GM12878 (cell line): Measurements from ENCODE around the gene ASIC3. TPM values are rescaled to one million over a fixed set of nuclear protein-coding genes. Genes with fewer than 3 reads are reported as not detected.
A peak's percentile ranks its signal among the peaks of the same experiment; 100 is the strongest.

Source experiments
- ATAC-seq: fragments of 200-7000 bp; cut with Tn5 transposase; 3 replicates; pipeline ENCODE4 v1.9.1; 2020; ENCODE audit warnings: mild to moderate bottlenecking, moderate library complexity
- BruUV-seq: library from RNA; stranded (reverse); fragments of 400-500 nt; replicated peaks from 2 replicates; lab custom pipeline; 2021; lab: Mats Ljungman, UMichigan
- CTCF ChIA-PET: fragments of 300-600 bp; sonication (Branson Sonifier 250); formaldehyde crosslinking; extraction: SDS; loops from one replicate; lab custom pipeline; 2021; ENCODE audit warnings: inconsistent platforms; lab: Yijun Ruan, JAX
- POLR2A ChIA-PET: fragments of 350-600 bp; formaldehyde crosslinking; extraction: SDS; loops from one replicate; lab custom pipeline; 2021; ENCODE audit warnings: inconsistent platforms; lab: Charles Lee
- RAD21 ChIA-PET: fragments of 300-600 bp; sonication (Branson Sonifier 250); formaldehyde crosslinking; loops from one replicate; lab custom pipeline; 2023; ENCODE audit warnings: antibody characterized with exemption; ENCODE audit not compliant: unreplicated experiment; lab: Charles Lee
- SMC1A ChIA-PET: fragments of 300-600 bp; sonication (Branson Sonifier 250); formaldehyde crosslinking; loops from one replicate; lab custom pipeline; 2023; ENCODE audit not compliant: unreplicated experiment, uncharacterized antibody; lab: Charles Lee
- DNase-seq: peaks from one replicate; pipeline ENCODE4 v3.0.0-alpha.2; 2011; ENCODE audit warnings: low read depth, low spot score
- FAIRE-seq: peaks from 3 replicates; lab custom pipeline; 2011; peaks lifted over from hg19 to GRCh38; lab: Jason Lieb, UNC
- H2AFZ ChIP-seq: 2 replicates; pipeline ENCODE4 v1.6.0; 2011; ENCODE audit warnings: low read depth, low read length, control low read depth; ENCODE audit not compliant: control insufficient read depth
- H3K27ac ChIP-seq: 2 replicates; pipeline ENCODE4 v1.5.1; 2011; ENCODE audit warnings: control low read depth; ENCODE audit not compliant: control insufficient read depth, insufficient read depth
- H3K27me3 ChIP-seq, 2 experiments: replicated peaks in 1 of 2; 2 replicates each; pipeline versions ENCODE4 v1.6.0 to v1.6.1; 2011; ENCODE audit warnings: low read length in 1 of 2; ENCODE audit not compliant: control insufficient read depth in 2 of 2, insufficient read depth in 2 of 2
- H3K36me3 ChIP-seq, 2 experiments: 2 replicates each; pipeline ENCODE4 v1.5.1; 2011; ENCODE audit warnings: low read length in 1 of 2; ENCODE audit not compliant: control insufficient read depth in 2 of 2, insufficient read depth in 2 of 2
- H3K4me1 ChIP-seq: 2 replicates; pipeline ENCODE4 v1.6.1; 2011; ENCODE audit warnings: mild to moderate bottlenecking, low read length, moderate library complexity, mixed read lengths; ENCODE audit not compliant: control insufficient read depth, insufficient read depth
- H3K4me2 ChIP-seq: 2 replicates; pipeline ENCODE4 v1.6.0; 2011; ENCODE audit warnings: control low read depth; ENCODE audit not compliant: control insufficient read depth, insufficient read depth
- H3K4me3 ChIP-seq: fragments of 200-600 bp; sonication (generic); 2 replicates; pipeline ENCODE4 v1.5.1; 2016
- H3K79me2 ChIP-seq: 2 replicates; pipeline ENCODE4 v1.6.0; 2011; ENCODE audit warnings: low read length; ENCODE audit not compliant: control insufficient read depth, insufficient read depth
- H3K9ac ChIP-seq: 2 replicates; pipeline ENCODE4 v1.8.0; 2011; ENCODE audit warnings: low read length, control low read depth, mixed read lengths; ENCODE audit not compliant: control insufficient read depth, insufficient read depth
- H3K9me3 ChIP-seq: replicated peaks from 3 replicates; pipeline ENCODE4 v1.5.1; 2011; ENCODE audit warnings: mild to moderate bottlenecking, low read length; ENCODE audit not compliant: control insufficient read depth, insufficient read depth
- H4K20me1 ChIP-seq: 2 replicates; pipeline ENCODE4 v1.6.0; 2011; ENCODE audit not compliant: control insufficient read depth, insufficient read depth
- BMI1 ChIP-seq: fragments of 450-650 bp; IDR thresholded peaks from 2 replicates; pipeline ENCODE4 v1.6.1; 2016; ENCODE audit warnings: mild to moderate bottlenecking, moderate library complexity, borderline replicate concordance
- ESRRA ChIP-seq: IDR thresholded peaks from 2 replicates; pipeline ENCODE4 v1.6.1; 2012; ENCODE audit warnings: mild to moderate bottlenecking, low read length, improper control_type of control experiment
- GABPA ChIP-seq: IDR thresholded peaks from 2 replicates; pipeline ENCODE4 v1.6.1; 2014; ENCODE audit warnings: antibody characterized with exemption, low read depth, mild to moderate bottlenecking, inconsistent platforms
- RELA ChIP-seq: fragments of 450-650 bp; IDR thresholded peaks from 2 replicates; pipeline ENCODE4 v1.8.0; 2014; ENCODE audit warnings: borderline replicate concordance; ENCODE audit not compliant: partially characterized antibody
- ZNF384 ChIP-seq: IDR thresholded peaks from 2 replicates; pipeline ENCODE4 v1.6.1; 2012; ENCODE audit warnings: low read depth, mild to moderate bottlenecking, low read length, improper control_type of control experiment, borderline replicate concordance
- WGBS: methylation state at CpG from one replicate; pipeline ENCODE4 v1.1.6; 2016; ENCODE audit warnings: low lambda C conversion rate; ENCODE audit not compliant: insufficient replicate concordance, insufficient coverage; ENCODE audit errors: missing lambda C conversion rate; 5-methylcytosine and 5-hydroxymethylcytosine counted together
- in situ Hi-C: fragments of 300-500 bp; cut with MboI; formaldehyde crosslinking; loops from 9 replicates; pipeline ENCODE4 v1.14.3; 2018; ENCODE audit warnings: mixed read lengths
- intact Hi-C: fragments of 100-400 bp; cut with micrococcal nuclease; formaldehyde crosslinking; loops from one replicate; pipeline ENCODE4 v1.14.2; 2022; ENCODE audit not compliant: unreplicated experiment
- polyA plus RNA-seq, 11 experiments: library from polyadenylated mRNA; depleted of rRNA in 4 of 11; unstranded in 6 of 11; stranded (reverse) in 5 of 11; fragments of >200 nt; fragmentation: Nextera tagmentation in 4 of 11; fragmentation: Illumina TruSeq in 1 of 11; extraction: Ambion mirVana in 4 of 11; extraction: Trizol in 1 of 11; gene quantifications; 1 replicate in 1 of 11; 2 replicates in 10 of 11; pipeline versions ENCODE4 v1.2.1 to v1.2.3, GENCODE V29; 2011 to 2016; ENCODE audit warnings: inconsistent platforms in 2 of 11, missing spikeins in 2 of 11, low read depth in 1 of 11
- total RNA-seq, 4 experiments: library from RNA; depleted of rRNA in 3 of 4; stranded (reverse); fragments of >200 nt in 3 of 4; fragmentation: Illumina TruSeq in 1 of 4; extraction: Trizol in 1 of 4; gene quantifications; 2 replicates each; pipeline versions ENCODE4 v1.2.1 to v1.2.3, GENCODE V29; 2013 to 2021
- TF ChIP-seq, protein P1 (sequence below): fragments of 450-650 bp; IDR thresholded peaks from 2 replicates; pipeline ENCODE4 v1.6.1; 2016; ENCODE audit warnings: mild to moderate bottlenecking, moderate library complexity, borderline replicate concordance

The ASIC3 gene
- total and polyA plus RNA-seq, 10 of the 15 experiments (the other 5 are each of a cell fraction or from before 2014, with no cell fraction given): 0.07 to 1.0 (median 0.44) TPM; not detected in 4

DNA sequence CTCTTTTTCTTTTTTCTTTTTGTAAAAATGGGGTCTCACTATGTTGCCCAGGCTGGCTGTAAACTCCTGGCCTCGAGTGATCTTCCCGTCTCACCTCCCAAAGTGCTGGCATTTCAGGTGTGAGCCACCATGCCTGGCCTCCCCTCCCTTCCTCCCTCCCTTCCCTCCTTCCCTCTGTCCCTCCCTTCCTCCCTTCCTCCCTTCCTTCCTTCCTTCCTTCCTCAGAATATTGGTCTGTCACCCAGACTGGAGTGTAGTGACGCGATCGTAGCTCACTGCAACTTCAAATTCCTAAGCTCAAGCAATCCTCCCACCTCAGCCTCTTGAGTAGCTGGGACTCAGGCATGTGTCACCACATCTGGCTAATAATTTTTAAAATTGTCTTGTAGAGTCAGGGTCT, 46.3 kb downstream of the ASIC3 start (continued):
- TF ChIP-seq BMI1 (no peak), ZNF384 (no peak)

DNA sequence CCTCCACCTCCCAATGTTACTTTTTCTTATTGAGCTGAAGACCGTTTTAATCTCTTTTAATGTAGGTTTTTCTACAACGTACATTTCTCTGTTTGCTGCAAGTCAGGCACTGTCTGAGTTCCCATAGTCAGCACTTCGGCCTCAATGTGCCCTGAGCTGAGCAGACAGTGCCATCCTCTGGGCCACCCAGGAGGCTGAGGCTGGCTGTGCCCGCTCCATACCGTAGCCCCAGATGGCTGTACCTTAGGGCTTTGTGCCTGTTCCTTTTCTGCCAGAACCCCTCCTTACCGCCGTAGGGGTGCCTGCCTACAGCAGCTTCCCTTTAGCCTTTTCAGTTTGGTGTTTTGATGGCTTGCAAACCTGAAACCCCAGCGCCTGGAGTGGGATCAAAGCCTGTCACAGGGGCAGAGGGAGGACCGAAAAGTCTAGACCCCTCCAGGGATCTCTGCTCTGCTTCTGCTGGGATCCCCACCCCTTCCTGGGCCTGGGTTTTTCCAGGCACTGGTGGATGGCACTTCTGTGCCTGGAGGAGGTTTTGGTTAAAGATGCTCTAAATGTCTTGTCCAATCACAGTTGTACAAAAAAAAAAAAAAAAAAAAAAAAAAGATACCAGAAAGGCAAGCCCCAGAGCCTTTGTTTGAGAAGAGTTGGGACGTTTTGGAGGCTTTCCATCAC, 46.9 kb downstream of the ASIC3 start:
- no peak overlapping the region for H3K4me2 ChIP-seq
- CTCF ChIA-PET: interaction anchor here (3.4 kb wide), 1 partner anchor 15 kb away, joined by 19 read pairs; no protein-coding TSS in a partner anchor
- H3K27me3 ChIP-seq: no peaks in the 10 kb centered on the region
- H3K9me3 ChIP-seq: no peaks in the 10 kb centered on the region
- H3K4me1 ChIP-seq: no peaks in the 10 kb centered on the region; the same call in 1 of the 2 replicates
- BruUV-seq: no TSS peak
- H3K27ac ChIP-seq: no peak overlapping the region
- ATAC-seq (0 out of 3 replicates have a peak, but pooled peaks have one; percentile 25), FAIRE-seq (no peak), DNase-seq (no peak)
- POLR2A ChIA-PET: interaction anchor here (0.5 kb wide), 1 partner anchor 422 kb away, joined by 4 read pairs; no protein-coding TSS in a partner anchor
- no peak overlapping the region for H3K9ac ChIP-seq
- intact Hi-C loops: no loop called here
- TF ChIP-seq ESRRA (no peak), GABPA (no peak), RELA (no peak)
- TF ChIP-seq, protein P1, sequence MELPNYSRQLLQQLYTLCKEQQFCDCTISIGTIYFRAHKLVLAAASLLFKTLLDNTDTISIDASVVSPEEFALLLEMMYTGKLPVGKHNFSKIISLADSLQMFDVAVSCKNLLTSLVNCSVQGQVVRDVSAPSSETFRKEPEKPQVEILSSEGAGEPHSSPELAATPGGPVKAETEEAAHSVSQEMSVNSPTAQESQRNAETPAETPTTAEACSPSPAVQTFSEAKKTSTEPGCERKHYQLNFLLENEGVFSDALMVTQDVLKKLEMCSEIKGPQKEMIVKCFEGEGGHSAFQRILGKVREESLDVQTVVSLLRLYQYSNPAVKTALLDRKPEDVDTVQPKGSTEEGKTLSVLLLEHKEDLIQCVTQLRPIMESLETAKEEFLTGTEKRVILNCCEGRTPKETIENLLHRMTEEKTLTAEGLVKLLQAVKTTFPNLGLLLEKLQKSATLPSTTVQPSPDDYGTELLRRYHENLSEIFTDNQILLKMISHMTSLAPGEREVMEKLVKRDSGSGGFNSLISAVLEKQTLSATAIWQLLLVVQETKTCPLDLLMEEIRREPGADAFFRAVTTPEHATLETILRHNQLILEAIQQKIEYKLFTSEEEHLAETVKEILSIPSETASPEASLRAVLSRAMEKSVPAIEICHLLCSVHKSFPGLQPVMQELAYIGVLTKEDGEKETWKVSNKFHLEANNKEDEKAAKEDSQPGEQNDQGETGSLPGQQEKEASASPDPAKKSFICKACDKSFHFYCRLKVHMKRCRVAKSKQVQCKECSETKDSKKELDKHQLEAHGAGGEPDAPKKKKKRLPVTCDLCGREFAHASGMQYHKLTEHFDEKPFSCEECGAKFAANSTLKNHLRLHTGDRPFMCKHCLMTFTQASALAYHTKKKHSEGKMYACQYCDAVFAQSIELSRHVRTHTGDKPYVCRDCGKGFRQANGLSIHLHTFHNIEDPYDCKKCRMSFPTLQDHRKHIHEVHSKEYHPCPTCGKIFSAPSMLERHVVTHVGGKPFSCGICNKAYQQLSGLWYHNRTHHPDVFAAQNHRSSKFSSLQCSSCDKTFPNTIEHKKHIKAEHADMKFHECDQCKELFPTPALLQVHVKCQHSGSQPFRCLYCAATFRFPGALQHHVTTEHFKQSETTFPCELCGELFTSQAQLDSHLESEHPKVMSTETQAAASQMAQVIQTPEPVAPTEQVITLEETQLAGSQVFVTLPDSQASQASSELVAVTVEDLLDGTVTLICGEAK: no peak
- H2AFZ ChIP-seq: no peak overlapping the region
- no peaks in the 10 kb centered on the region; the same call in 1 of the 2 replicates for H4K20me1 ChIP-seq
- SMC1A ChIA-PET: interaction anchor here (0.8 to 1.0 kb wide), 2 partner anchors 16 to 313 kb away, joined by 3 read pairs; no protein-coding TSS in a partner anchor
- WGBS: 77% methylated on average over 10 of the region's 10 CpGs
- no peak overlapping the region for H3K4me3 ChIP-seq
- peaks cover 48% of the 10 kb centered on the region for H3K79me2 ChIP-seq
- H3K36me3 ChIP-seq: peaks cover 0 to 5% of the 10 kb centered on the region in 2 experiments; a peak in 3 of 4 replicates
- RAD21 ChIA-PET: no interaction called here
- in situ Hi-C loops: no loop called here
